MM.1S (cell line): Measurements from ENCODE around the gene EFCAB10.

ENCODE experiments used
- DNase-seq: peaks from one replicate; pipeline ENCODE4 v3.0.0-alpha.2; 2015
- H2AFZ ChIP-seq: fragments of 300-600 bp; sonication (generic); 2 replicates; pipeline ENCODE4 v1.6.0; 2016; ENCODE audit warnings: antibody characterized with exemption, low read length
- H3F3A ChIP-seq: fragments of 300-600 bp; sonication (generic); 2 replicates; pipeline ENCODE4 v1.6.1; 2016; ENCODE audit warnings: mild to moderate bottlenecking, antibody characterized with exemption, low read length, moderate library complexity, mixed read lengths; ENCODE audit not compliant: insufficient read depth
- H3K27ac ChIP-seq: fragments of 300-600 bp; sonication (generic); 2 replicates; pipeline ENCODE4 v1.5.1; 2016; ENCODE audit warnings: mild to moderate bottlenecking, low read length
- H3K27me3 ChIP-seq: fragments of 300-600 bp; sonication (generic); replicated peaks from 2 replicates; pipeline ENCODE4 v1.6.0; 2016; ENCODE audit warnings: low read length; ENCODE audit not compliant: insufficient read depth
- H3K36me3 ChIP-seq: fragments of 300-600 bp; sonication (generic); replicated peaks from 2 replicates; pipeline ENCODE4 v1.6.1; 2016; ENCODE audit warnings: mild to moderate bottlenecking, low read length, mixed read lengths; ENCODE audit not compliant: insufficient read depth
- H3K4me1 ChIP-seq: fragments of 300-600 bp; sonication (generic); 2 replicates; pipeline ENCODE4 v1.6.1; 2016; ENCODE audit warnings: low read length, mixed read lengths
- H3K4me2 ChIP-seq: fragments of 300-600 bp; sonication (generic); 2 replicates; pipeline ENCODE4 v1.6.0; 2016; ENCODE audit warnings: low read depth, low read length
- H3K4me3 ChIP-seq: fragments of 300-600 bp; sonication (generic); 2 replicates; pipeline ENCODE4 v1.5.1; 2016; ENCODE audit warnings: low read length, mixed read lengths
- H3K79me2 ChIP-seq: fragments of 300-600 bp; sonication (generic); 2 replicates; pipeline ENCODE4 v1.6.1; 2016; ENCODE audit warnings: mixed run types, low read length, mixed read lengths
- H3K9ac ChIP-seq: fragments of 300-600 bp; sonication (generic); 2 replicates; pipeline ENCODE4 v1.6.1; 2016; ENCODE audit warnings: low read length, mixed read lengths
- H3K9me2 ChIP-seq: fragments of 300-600 bp; sonication (generic); replicated peaks from 2 replicates; pipeline ENCODE4 v1.6.1; 2016; ENCODE audit warnings: mild to moderate bottlenecking, low read length, mixed read lengths; ENCODE audit not compliant: insufficient read depth
- H3K9me3 ChIP-seq: fragments of 300-600 bp; sonication (generic); replicated peaks from 2 replicates; pipeline ENCODE4 v1.6.1; 2016; ENCODE audit warnings: mild to moderate bottlenecking, low read length, mixed read lengths; ENCODE audit not compliant: insufficient read depth
- H4K20me1 ChIP-seq: fragments of 300-600 bp; sonication (generic); 2 replicates; pipeline ENCODE4 v1.6.1; 2016; ENCODE audit warnings: mild to moderate bottlenecking, low read length, moderate library complexity, mixed read lengths; ENCODE audit not compliant: insufficient read depth
- EZH2 ChIP-seq: fragments of 300-600 bp; sonication (generic); optimal IDR thresholded peaks from 2 replicates; pipeline ENCODE3; 2017; ENCODE audit warnings: low read depth, mild to moderate bottlenecking, antibody characterized with exemption, low read length, mixed read lengths
- EZH2phosphoT487 ChIP-seq: fragments of 300-600 bp; sonication (generic); IDR thresholded peaks from 2 replicates; pipeline ENCODE4 v1.6.1; 2018; ENCODE audit warnings: antibody characterized with exemption, low read length
- TF ChIP-seq, protein P1 (sequence below): fragments of 300-600 bp; sonication (generic); IDR thresholded peaks from 2 replicates; pipeline ENCODE4 v1.5.1; 2016; ENCODE audit warnings: antibody characterized with exemption, low read length, mixed read lengths

Gene EFCAB10

DNA sequence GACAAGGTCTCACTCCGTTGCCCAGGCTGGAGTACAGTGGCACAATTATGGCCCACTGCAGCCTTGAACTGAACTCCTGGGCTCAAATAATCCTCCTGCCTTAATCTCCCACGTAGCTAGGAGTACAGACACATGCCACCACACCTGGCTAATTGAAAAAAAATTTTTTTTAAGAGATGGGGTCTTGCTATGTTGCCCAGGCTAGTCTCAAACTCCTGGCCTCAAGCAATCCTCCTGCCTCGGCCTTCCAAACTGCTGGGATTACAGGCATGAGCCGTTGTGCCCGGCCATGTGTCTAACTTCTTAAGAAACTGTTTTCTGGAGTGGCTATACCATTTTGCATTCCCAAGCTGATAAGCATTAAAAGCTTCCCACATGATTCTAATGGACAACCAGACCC, 9.5 kb upstream of the EFCAB10 start:
- H2AFZ ChIP-seq = no peak overlapping the region
- no peaks in the 10 kb centered on the region for H3K9me2 ChIP-seq
- H3K27ac ChIP-seq = no peak overlapping the region
- no peak for DNase-seq
- no peaks in the 10 kb centered on the region for H4K20me1 ChIP-seq
- peaks cover 43% of the 10 kb centered on the region for H3K4me1 ChIP-seq
- H3K4me2 ChIP-seq = no peak overlapping the region
- H3K4me3 ChIP-seq = no peak overlapping the region
- H3K36me3 ChIP-seq = no peaks in the 10 kb centered on the region
- H3K9me3 ChIP-seq = no peaks in the 10 kb centered on the region
- TF ChIP-seq, protein P1, sequence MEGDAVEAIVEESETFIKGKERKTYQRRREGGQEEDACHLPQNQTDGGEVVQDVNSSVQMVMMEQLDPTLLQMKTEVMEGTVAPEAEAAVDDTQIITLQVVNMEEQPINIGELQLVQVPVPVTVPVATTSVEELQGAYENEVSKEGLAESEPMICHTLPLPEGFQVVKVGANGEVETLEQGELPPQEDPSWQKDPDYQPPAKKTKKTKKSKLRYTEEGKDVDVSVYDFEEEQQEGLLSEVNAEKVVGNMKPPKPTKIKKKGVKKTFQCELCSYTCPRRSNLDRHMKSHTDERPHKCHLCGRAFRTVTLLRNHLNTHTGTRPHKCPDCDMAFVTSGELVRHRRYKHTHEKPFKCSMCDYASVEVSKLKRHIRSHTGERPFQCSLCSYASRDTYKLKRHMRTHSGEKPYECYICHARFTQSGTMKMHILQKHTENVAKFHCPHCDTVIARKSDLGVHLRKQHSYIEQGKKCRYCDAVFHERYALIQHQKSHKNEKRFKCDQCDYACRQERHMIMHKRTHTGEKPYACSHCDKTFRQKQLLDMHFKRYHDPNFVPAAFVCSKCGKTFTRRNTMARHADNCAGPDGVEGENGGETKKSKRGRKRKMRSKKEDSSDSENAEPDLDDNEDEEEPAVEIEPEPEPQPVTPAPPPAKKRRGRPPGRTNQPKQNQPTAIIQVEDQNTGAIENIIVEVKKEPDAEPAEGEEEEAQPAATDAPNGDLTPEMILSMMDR = no peak
- TF ChIP-seq EZH2phosphoT487 (no peak), EZH2 (no peak)
- H3K9ac ChIP-seq = no peak overlapping the region
- H3K79me2 ChIP-seq = no peaks in the 10 kb centered on the region
- H3F3A ChIP-seq = peaks cover 37% of the 10 kb centered on the region
- H3K27me3 ChIP-seq = no peaks in the 10 kb centered on the region

DNA sequence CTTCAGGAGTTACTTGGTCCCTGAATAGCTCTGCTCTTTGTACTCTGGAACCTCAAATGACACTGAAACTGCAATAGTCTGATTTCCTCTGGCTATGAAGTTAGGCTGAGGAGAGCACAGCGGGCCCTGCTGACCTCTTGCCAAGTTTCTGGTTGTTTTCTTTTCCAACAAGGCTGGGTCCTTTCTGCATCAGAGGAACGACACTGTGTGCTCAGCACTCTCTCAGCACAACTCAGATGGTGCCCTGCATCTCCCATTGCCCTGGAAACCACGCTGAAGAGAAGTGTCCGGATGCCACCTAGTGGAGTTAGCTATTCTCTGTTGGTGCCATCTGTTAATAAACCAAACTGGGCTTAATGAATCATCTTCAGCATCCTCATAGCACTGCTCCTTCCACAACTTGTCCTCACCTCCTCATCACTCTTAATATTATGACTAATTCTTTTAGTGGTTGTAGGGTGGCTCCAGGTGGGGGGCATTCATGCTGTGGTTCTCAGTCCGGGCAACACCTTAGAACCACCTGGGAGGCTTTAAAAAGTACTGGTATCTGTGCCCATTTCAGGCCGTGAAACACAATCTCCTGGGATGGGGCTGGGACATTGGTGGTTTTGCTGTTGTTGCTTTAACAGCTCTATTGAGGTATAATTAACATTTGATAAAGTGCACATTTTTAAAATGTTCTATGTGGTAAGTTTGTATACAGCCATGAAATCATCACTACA, 8.2 kb upstream of the EFCAB10 start:
- peak overlapping the region; percentile 9; the same call in 1 of the 2 replicates for H2AFZ ChIP-seq
- no peak overlapping the region for H3K4me3 ChIP-seq
- peaks cover 32% of the 10 kb centered on the region for H3F3A ChIP-seq
- no peaks in the 10 kb centered on the region for H3K36me3 ChIP-seq
- no peaks in the 10 kb centered on the region for H3K9me3 ChIP-seq
- peaks cover 42% of the 10 kb centered on the region for H3K4me1 ChIP-seq
- H3K9ac ChIP-seq = no peak overlapping the region; the same call in 1 of the 2 replicates
- H3K79me2 ChIP-seq = no peaks in the 10 kb centered on the region
- no peak for TF ChIP-seq EZH2
- no peak for TF ChIP-seq EZH2phosphoT487
- TF ChIP-seq, protein P1 = peak; percentile 86
- no peaks in the 10 kb centered on the region for H3K27me3 ChIP-seq
- H4K20me1 ChIP-seq = no peaks in the 10 kb centered on the region
- no peaks in the 10 kb centered on the region for H3K9me2 ChIP-seq
- peak; percentile 92 for DNase-seq
- peak overlapping the region; percentile 38; the same call in 1 of the 2 replicates for H3K4me2 ChIP-seq
- peak overlapping the region; percentile 60; the same call in 1 of the 2 replicates for H3K27ac ChIP-seq

DNA sequence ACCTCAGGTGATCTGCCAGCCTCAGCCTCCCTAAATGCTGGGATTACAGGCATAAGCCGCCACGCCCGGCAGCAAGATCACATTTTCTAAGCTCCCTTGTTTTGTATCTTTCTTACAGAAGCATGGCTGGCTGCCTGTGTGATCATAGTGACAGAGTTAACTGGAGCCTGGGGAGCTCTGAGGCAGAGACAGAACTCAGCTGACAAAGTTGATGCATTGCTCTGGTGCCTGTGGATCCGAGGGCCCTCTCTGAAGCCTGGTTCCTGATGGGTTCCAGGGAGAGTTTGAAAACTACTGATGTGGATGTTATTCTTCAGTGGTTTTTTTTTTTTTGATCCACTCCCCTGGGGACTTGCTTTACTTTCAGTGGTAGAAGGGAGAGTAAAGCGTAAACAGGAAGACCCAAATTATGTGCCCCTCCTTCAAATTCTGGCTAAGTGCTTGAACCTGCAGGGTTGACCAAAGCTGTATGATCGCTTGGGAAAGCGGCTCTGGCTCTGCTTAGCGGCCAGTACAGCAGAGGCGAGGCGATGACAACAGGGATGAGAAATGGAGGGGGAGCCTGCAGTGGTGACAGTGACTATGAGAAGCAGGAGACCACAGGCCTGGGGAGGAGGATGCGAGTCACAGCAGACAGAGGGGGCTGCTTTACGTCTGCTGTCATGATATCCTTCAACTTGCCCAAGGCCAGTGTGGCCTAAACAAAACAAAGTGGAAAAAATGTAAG, 6.8 kb upstream of the EFCAB10 start:
- H3K4me2 ChIP-seq = no peak overlapping the region
- H3K4me1 ChIP-seq = peaks cover 31% of the 10 kb centered on the region
- H3K9me2 ChIP-seq = no peaks in the 10 kb centered on the region
- peaks cover 22% of the 10 kb centered on the region for H3F3A ChIP-seq
- H3K4me3 ChIP-seq = no peak overlapping the region
- H3K36me3 ChIP-seq = no peaks in the 10 kb centered on the region
- H3K27me3 ChIP-seq = no peaks in the 10 kb centered on the region
- no peak for DNase-seq
- H2AFZ ChIP-seq = no peak overlapping the region
- H3K79me2 ChIP-seq = no peaks in the 10 kb centered on the region
- H4K20me1 ChIP-seq = no peaks in the 10 kb centered on the region
- no peaks in the 10 kb centered on the region for H3K9me3 ChIP-seq
- H3K9ac ChIP-seq = no peak overlapping the region
- peak overlapping the region; percentile 60; the same call in 1 of the 2 replicates for H3K27ac ChIP-seq
- no peak for TF ChIP-seq EZH2
- TF ChIP-seq EZH2phosphoT487 = no peak
- TF ChIP-seq, protein P1 = no peak
